ENCODE measurements around the gene SLC4A4.

The SLC4A4 gene

GRCh38 chr4:71474731-71475130, 135.9 kb downstream of the SLC4A4 start:
- no peak for FAIRE-seq

GRCh38 chr4:71476240-71476639, 137.4 kb downstream of the SLC4A4 start:
- FAIRE-seq = no peak

GRCh38 chr4:71486550-71487343, 147.9 kb downstream of the SLC4A4 start:
- FAIRE-seq = peak; percentile 71

GRCh38 chr4:71487344-71487920, 148.6 kb downstream of the SLC4A4 start:
- no peak for FAIRE-seq

- FAIRE-seq = no peak
These were observed 155.7 kb downstream of the SLC4A4 start for GRCh38 chr4:71494539-71494938.

GRCh38 chr4:71495454-71495853, 156.6 kb downstream of the SLC4A4 start:
- FAIRE-seq = no peak

- no peak for FAIRE-seq
These were observed 158.3 kb downstream of the SLC4A4 start for GRCh38 chr4:71497078-71497477.

GRCh38 chr4:71498002-71498401, 159.2 kb downstream of the SLC4A4 start:
- FAIRE-seq = no peak

GRCh38 chr4:71498625-71499024, 159.8 kb downstream of the SLC4A4 start:
- no peak for FAIRE-seq

GRCh38 chr4:71501992-71502391, 163.2 kb downstream of the SLC4A4 start:
- no peak for FAIRE-seq

- FAIRE-seq = no peak
These were observed 179.6 kb downstream of the SLC4A4 start for GRCh38 chr4:71518283-71518989.

- no peak for FAIRE-seq
These were observed 181.5 kb downstream of the SLC4A4 start for GRCh38 chr4:71520308-71520707.

GRCh38 chr4:71520850-71521249, 182.0 kb downstream of the SLC4A4 start:
- no peak for FAIRE-seq

GRCh38 chr4:71524756-71525155, 185.9 kb downstream of the SLC4A4 start:
- no peak for FAIRE-seq

GRCh38 chr4:71526637-71527406, 188.0 kb downstream of the SLC4A4 start:
- no peak for FAIRE-seq

- FAIRE-seq = no peak
These were observed 193.6 kb downstream of the SLC4A4 start for GRCh38 chr4:71532407-71532806.

GRCh38 chr4:71533121-71533520, 194.3 kb downstream of the SLC4A4 start:
- FAIRE-seq = peak; percentile 13

GRCh38 chr4:71537551-71538065, 198.8 kb downstream of the SLC4A4 start:
- no peak for FAIRE-seq

- no peak for FAIRE-seq
These were observed 199.7 kb downstream of the SLC4A4 start for GRCh38 chr4:71538528-71538927.

GRCh38 chr4:71540749-71541269, 202.0 kb downstream of the SLC4A4 start:
- no peak for FAIRE-seq

GRCh38 chr4:71541541-71541940, 202.7 kb downstream of the SLC4A4 start:
- no peak for FAIRE-seq

- FAIRE-seq = no peak
These were observed 206.3 kb downstream of the SLC4A4 start for GRCh38 chr4:71545168-71545567.

All from islet of Langerhans (tissue), 1 donor.